SK-MEL-5 (cell line): Measurements from ENCODE around the gene RASGEF1B. TPM values are rescaled to one million over a fixed set of nuclear protein-coding genes. Genes with fewer than 3 reads are reported as not detected.
A peak's percentile ranks its signal among the peaks of the same experiment; 100 is the strongest.
"Not testable (repeated sequence)": the region's sequence is repeated elsewhere in the genome, so short reads cannot be mapped to it uniquely, and the experiment has no call there.

ENCODE experiments used
- DNase-seq: peaks from one replicate; pipeline ENCODE4 v3.0.0-alpha.2; 2016; ENCODE audit warnings: low read depth, low spot score
- in situ Hi-C: cut with HindIII; loops from 2 replicates; pipeline ENCODE4 v1.10.0; 2016; ENCODE audit warnings: low sequenced_read_pairs, high pct_unique_total_duplicates, low pct_unique_long_range_greater_than_20kb
- total RNA-seq: library from RNA; depleted of rRNA; stranded (reverse); fragments of >200 nt; shearing (Covaris generic); gene quantifications from 2 replicates; pipeline ENCODE4 v1.2.3, GENCODE V29; 2014

The RASGEF1B gene
- total RNA-seq, 1 experiment from 2014 or later, result 0.16 TPM

- in situ Hi-C loops, result no loop called here
- no peak for DNase-seq
Measured at GRCh38 chr4:81424816-81425755, 46.6 kb downstream of the RASGEF1B start.

- in situ Hi-C loops, result no loop called here
- no peak for DNase-seq
Measured at GRCh38 chr4:81424336-81424735, 47.4 kb downstream of the RASGEF1B start.

DNA sequence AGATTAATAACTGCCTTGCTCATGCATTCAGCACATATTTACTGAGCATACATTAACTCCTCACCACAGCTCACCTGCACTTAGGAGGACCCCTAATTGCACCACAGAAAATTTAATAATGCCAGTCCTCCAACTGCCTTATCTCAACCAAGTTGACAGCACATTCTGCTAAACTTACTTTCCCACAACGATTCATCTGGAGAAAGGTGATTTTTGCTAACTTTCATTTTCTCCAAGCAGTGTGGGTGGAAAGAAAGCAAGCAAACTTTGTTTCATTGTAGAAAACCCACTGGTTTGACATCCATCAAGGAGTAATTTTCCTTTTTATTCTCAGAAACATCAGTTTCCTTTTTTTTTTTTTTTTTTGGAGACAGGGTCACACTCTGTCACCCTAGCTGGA is 49.1 kb downstream of the RASGEF1B start:
- in situ Hi-C loops, result no loop called here
- no peak for DNase-seq

GRCh38 chr4:81421346-81422218 is 50.1 kb downstream of the RASGEF1B start:
- in situ Hi-C loops, result no loop called here
- no peak for DNase-seq

DNA sequence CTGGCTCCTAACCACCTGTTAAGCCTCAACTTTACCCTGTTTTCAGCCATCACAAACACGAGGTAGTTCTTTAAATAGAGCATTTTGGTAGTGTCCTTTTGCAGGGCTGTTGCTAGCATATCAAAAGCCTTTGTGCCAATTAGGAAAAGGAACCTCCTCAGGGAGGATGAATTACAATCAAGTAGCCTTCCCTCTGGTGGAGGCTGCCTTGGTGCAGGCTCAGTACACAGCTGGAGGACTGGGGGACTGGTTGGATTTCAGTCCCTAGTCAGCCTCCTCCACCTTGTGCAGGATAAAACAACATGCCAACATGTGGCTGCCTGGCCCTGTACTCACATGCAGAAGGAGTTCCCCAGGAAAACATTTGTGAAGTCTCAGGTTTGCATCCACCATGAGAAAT is 53.1 kb downstream of the RASGEF1B start:
- in situ Hi-C loops, result no loop called here
- no peak for DNase-seq

DNA sequence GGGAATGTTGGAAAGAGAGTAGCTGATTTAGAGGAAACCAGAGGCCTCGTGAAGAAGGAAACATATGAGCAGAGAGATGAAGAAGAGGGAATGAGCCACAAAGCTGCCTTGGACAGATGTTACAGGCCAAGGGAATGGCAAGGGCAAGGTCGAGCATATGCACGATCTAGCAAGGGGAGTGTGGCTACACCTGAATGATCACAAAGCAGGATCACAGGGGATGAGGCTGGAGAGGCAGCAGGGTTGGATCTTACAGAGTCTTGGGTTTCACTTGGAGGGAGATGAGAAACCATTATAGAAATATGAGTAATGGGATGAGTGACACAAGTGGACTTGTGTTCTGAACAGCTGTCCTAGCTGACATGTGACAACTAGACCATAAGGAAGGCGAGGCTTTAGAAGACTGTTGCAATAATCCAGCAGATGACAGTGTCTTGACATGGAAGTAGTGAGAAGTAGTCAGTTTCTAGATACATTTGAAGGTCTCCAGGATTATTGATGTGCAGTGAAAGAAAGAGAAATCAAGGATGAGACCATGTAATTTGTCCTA is 58.7 kb downstream of the RASGEF1B start:
- in situ Hi-C loops, result no loop called here
- DNase-seq, result no peak

- DNase-seq, result no peak
- in situ Hi-C loops, result no loop called here
Measured at GRCh38 chr4:81410680-81411079, 61.0 kb downstream of the RASGEF1B start.

GRCh38 chr4:81409836-81410235 is 61.9 kb downstream of the RASGEF1B start:
- in situ Hi-C loops, result no loop called here
- DNase-seq, result no peak

GRCh38 chr4:81408341-81408740 is 63.4 kb downstream of the RASGEF1B start:
- in situ Hi-C loops, result no loop called here
- no peak for DNase-seq

DNA sequence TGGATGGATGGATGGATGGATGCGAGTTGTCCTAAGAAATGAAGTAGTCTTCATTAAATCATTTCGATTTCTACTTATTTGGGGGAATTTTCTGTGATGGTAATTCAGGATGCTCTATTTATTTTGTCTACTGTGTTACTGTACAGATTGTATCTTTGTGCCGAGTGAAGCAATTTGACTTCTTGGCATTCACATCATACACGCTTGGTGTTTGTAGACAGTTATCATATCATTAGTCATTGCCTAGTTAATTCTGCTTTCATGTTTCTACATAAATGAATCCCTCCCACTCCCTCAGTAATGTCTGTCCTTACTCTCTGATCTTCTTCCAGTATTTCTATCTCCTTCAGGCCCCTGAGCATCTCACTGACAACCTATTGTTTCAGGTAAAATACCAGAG is 64.0 kb downstream of the RASGEF1B start:
- in situ Hi-C loops, result no loop called here
- DNase-seq, result no peak

GRCh38 chr4:81406481-81406880 is 65.2 kb downstream of the RASGEF1B start:
- DNase-seq, in situ Hi-C loops: not testable (repeated sequence)

- in situ Hi-C loops, result no loop called here
Measured at GRCh38 chr4:81405900-81406401, 65.8 kb downstream of the RASGEF1B start.

GRCh38 chr4:81404741-81405140 is 67.0 kb downstream of the RASGEF1B start:
- in situ Hi-C loops, result no loop called here
- DNase-seq, result no peak

More at GRCh38 chr4:81405900-81406401, 65.8 kb downstream of the RASGEF1B start:
- peak; percentile 80 for DNase-seq

DNA sequence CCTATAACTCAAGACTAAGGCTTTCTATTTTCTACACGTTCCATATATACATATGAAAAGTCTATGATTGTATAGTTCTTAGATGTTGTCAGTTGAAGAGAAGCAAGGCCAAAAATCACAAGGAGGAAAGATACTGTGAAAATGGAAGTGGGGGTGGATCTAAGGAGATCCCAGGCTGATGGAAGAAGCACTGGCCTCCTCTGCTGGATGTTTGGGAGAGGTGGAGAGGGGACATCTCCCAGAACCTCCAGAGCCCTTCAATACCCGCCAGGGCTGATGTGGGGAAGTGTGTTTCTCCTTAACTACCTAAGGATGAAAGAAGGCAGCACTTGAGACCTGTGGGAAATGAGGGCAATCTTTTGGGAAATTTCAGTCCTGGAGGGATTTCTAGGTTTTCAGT is 67.4 kb downstream of the RASGEF1B start:
- in situ Hi-C loops, result no loop called here
- DNase-seq, result peak; percentile 6

DNA sequence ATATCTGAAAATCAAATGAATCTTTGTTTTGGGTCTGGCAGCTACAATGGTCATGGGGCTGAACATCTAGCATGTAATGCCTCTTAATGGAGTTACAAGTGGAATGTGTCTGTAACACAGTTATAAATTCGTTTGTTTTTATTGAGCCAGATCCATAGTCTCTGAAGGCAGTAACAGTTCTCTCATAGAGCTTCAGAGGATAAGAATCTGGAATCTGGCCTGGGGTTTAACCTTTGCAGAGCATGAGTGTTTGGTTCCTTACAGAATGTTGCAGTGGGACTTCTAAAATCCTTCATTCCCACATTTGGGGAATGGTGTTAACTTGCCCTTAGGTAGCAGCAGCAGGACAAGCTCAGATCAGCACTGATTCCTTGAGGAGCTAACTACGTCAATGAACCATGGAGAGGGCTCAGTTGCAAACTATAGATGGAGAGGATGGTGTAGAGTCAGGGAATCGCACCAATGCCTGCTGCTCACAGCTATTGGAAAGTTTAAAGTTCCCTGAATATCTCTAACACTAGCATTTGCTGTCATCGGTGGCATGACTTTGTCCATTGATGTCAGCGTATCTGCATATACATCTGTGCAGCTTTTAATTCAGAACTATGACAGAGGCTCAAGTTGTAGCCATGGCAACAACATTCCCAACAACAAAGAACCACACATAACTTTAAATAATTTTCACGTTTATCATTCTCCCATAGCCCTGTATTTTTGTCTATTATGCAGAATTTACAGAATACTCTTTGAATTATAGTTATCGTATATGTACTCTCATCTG is 72.2 kb downstream of the RASGEF1B start:
- in situ Hi-C loops, result no loop called here
- DNase-seq, result no peak

GRCh38 chr4:81398379-81398778 is 73.3 kb downstream of the RASGEF1B start:
- in situ Hi-C loops, result no loop called here
- DNase-seq, result no peak

DNA sequence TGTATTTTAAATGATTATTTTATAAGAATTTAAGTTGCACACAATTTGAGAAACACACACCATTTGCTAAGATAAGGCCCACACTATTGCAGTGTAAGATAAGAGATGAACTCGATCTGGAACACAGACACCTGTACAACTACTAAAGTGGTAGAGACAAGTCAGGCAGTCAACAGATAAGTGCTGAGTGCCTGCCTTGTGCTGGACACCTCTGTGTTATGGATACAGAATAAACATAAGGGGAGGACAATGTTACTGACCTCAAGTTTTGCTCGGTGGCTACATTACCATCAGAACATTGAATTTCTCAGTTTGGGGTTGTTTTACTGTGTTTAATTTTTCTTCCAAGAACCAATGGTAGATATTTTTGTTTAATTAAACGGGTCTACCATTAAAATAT is 74.1 kb downstream of the RASGEF1B start:
- no peak for DNase-seq
- in situ Hi-C loops, result no loop called here
